ENCODE measurements around the gene PLTP.

GRCh38 chr20:45874576-45874975, 37.4 kb downstream of the PLTP start:
- TF ChIP-seq FOXM1 (IDR thresholded peaks at IDR 0.05; ENCODE audit: borderline replicate concordance, low read depth) (no peak), RAD21 (IDR thresholded peaks at IDR 0.05; ENCODE audit: low read depth) (no peak), REST (IDR thresholded peaks at IDR 0.05; ENCODE audit: low read depth) (no peak), MAX (IDR thresholded peaks at IDR 0.05) (no peak), EP300 (IDR thresholded peaks at IDR 0.05; ENCODE audit: borderline replicate concordance) (no peak), CEBPB (IDR thresholded peaks at IDR 0.05) (no peak), YY1 (IDR thresholded peaks at IDR 0.05; ENCODE audit: low read depth) (no peak), ZBTB7A (IDR thresholded peaks at IDR 0.05; ENCODE audit: low read depth) (no peak), CREB1 (IDR thresholded peaks at IDR 0.05; ENCODE audit: low read depth) (no peak), TCF12 (IDR thresholded peaks at IDR 0.05; ENCODE audit: low read depth) (no peak), TEAD4 (IDR thresholded peaks at IDR 0.05) (no peak)
